ENCODE measurements around the gene ACTR6. TPM values are rescaled to one million over a fixed set of nuclear protein-coding genes. Genes with fewer than 3 reads are reported as not detected.

The ACTR6 gene
- total RNA-seq, 1 experiment from 2014 or later = 34.9 TPM

GRCh38 chr12:100153131-100153530 is 47.5 kb upstream of the ACTR6 start:
- H3K23ac ChIP-seq (ENCODE audit: insufficient read length, low read depth, low read length) = no peak overlapping the region
- no CpG with 5 or more reads among the region's 10 CpGs for WGBS (ENCODE audit: extremely low coverage, insufficient read length, low lambda C conversion rate)
- peak overlapping the region; percentile 14 for H3K18ac ChIP-seq (ENCODE audit: insufficient read length, low read depth, low read length)
- no peak overlapping the region for H3K27ac ChIP-seq (ENCODE audit: insufficient read length, low read depth, low read length)
- H3K4me3 Mint-ChIP-seq = no peak overlapping the region
- H3K36me3 Mint-ChIP-seq (ENCODE audit: insufficient read depth in 1 of 3, low read depth in 3 of 3) = peaks cover 0 to 5% (median 1%) of the 10 kb centered on the region in 3 experiments; a peak in 3 of 7 replicates
- H3K9ac ChIP-seq (ENCODE audit: extremely low read depth, insufficient read length, low read length) = no peak overlapping the region
- no peak overlapping the region for H2BK20ac ChIP-seq (ENCODE audit: low read depth, low read length, poor library complexity, severe bottlenecking)
- no peak overlapping the region for H2AK5ac ChIP-seq (ENCODE audit: insufficient read length, low read length)
- DNase-seq = no peak
- H4K91ac ChIP-seq (ENCODE audit: insufficient read length, low read depth, low read length) = no peak overlapping the region
- H3K9me3 ChIP-seq (ENCODE audit: control insufficient read depth, low read depth, low read length) = no peaks in the 10 kb centered on the region
- H3K56ac ChIP-seq (ENCODE audit: insufficient read length, low read depth, low read length) = no peak overlapping the region
- no peak overlapping the region for H2BK5ac ChIP-seq (ENCODE audit: insufficient read length, low read length)
- H3K4me2 ChIP-seq (ENCODE audit: insufficient read depth, insufficient read length, low read length) = no peak overlapping the region
- no peaks in the 10 kb centered on the region; a peak in 2 of 5 replicates for H3K9me3 Mint-ChIP-seq
- no peaks in the 10 kb centered on the region for H3K23me2 ChIP-seq (ENCODE audit: insufficient read length, low read depth, low read length, poor library complexity, severe bottlenecking)
- H3K27me3 Mint-ChIP-seq (ENCODE audit: low read depth) = no peaks in the 10 kb centered on the region
- H4K5ac ChIP-seq (ENCODE audit: insufficient read length, low read depth, low read length) = no peak overlapping the region
- H2BK15ac ChIP-seq (ENCODE audit: low read depth, low read length) = no peak overlapping the region
- H2BK12ac ChIP-seq (ENCODE audit: insufficient read length, low read depth, low read length) = no peak overlapping the region
- no peak overlapping the region for H3K4ac ChIP-seq (ENCODE audit: low read depth, low read length)
- peaks cover 34 to 44% of the 10 kb centered on the region in 2 experiments for H3K4me1 Mint-ChIP-seq
- H2BK120ac ChIP-seq (ENCODE audit: low read depth, low read length, poor library complexity, severe bottlenecking) = no peak overlapping the region
- H3K27ac Mint-ChIP-seq = peak overlapping the region; percentile 28 to 85 (median 47); a peak in 1 of 7 replicates
- TF ChIP-seq, protein P1, sequence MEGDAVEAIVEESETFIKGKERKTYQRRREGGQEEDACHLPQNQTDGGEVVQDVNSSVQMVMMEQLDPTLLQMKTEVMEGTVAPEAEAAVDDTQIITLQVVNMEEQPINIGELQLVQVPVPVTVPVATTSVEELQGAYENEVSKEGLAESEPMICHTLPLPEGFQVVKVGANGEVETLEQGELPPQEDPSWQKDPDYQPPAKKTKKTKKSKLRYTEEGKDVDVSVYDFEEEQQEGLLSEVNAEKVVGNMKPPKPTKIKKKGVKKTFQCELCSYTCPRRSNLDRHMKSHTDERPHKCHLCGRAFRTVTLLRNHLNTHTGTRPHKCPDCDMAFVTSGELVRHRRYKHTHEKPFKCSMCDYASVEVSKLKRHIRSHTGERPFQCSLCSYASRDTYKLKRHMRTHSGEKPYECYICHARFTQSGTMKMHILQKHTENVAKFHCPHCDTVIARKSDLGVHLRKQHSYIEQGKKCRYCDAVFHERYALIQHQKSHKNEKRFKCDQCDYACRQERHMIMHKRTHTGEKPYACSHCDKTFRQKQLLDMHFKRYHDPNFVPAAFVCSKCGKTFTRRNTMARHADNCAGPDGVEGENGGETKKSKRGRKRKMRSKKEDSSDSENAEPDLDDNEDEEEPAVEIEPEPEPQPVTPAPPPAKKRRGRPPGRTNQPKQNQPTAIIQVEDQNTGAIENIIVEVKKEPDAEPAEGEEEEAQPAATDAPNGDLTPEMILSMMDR (conservative IDR thresholded peaks at IDR 0.05) = no peak
- H3K27me3 ChIP-seq (ENCODE audit: insufficient read depth, low read length) = no peaks in the 10 kb centered on the region
- H3K79me2 ChIP-seq (ENCODE audit: insufficient read depth, low read length) = no peaks in the 10 kb centered on the region
- no peak overlapping the region for H2AFZ ChIP-seq (ENCODE audit: low read length)
- H3T11ph ChIP-seq (ENCODE audit: low read length) = no peak overlapping the region
- H4K20me1 ChIP-seq (ENCODE audit: control insufficient read depth, insufficient read depth, insufficient read length) = no peaks in the 10 kb centered on the region
- no peak overlapping the region; the same call in 1 of the 2 replicates for H3K14ac ChIP-seq (ENCODE audit: insufficient read depth, low read length)
- peaks cover 4% of the 10 kb centered on the region; the same call in 1 of the 2 replicates for H3K4me1 ChIP-seq (ENCODE audit: insufficient read depth, low read length)
- no peaks in the 10 kb centered on the region for H3K79me1 ChIP-seq (ENCODE audit: insufficient read depth, low read depth, low read length, poor library complexity, severe bottlenecking)
- H4K8ac ChIP-seq (replicated peaks; ENCODE audit: insufficient read length, low read depth, low read length) = no peak overlapping the region
